ENCODE measurements around the gene FOXL1.
"Not testable (repeated sequence)": the region's sequence is repeated elsewhere in the genome, so short reads cannot be mapped to it uniquely, and the experiment has no call there.

The FOXL1 gene

DNA sequence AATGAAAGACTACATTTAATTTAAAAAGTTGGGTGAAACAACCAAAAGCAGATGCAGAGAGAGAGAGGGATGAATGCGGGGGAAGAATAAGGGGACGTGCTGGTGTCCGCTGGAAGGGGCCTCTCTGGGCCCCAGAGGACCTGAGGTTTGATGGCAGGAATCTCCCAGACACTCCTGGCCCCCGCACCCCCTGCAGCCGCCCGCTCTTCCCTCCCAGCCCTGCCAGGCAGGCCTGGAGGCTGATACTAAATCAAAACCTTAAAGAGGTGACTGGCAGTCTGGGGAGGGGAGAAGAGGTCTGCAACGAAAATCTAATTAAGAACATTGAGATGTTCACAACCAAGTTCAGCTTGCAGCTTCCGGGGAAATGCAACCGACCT, 2.4 kb downstream of the FOXL1 start:
- DNase-seq (ENCODE audit: low spot score): no peak

DNA sequence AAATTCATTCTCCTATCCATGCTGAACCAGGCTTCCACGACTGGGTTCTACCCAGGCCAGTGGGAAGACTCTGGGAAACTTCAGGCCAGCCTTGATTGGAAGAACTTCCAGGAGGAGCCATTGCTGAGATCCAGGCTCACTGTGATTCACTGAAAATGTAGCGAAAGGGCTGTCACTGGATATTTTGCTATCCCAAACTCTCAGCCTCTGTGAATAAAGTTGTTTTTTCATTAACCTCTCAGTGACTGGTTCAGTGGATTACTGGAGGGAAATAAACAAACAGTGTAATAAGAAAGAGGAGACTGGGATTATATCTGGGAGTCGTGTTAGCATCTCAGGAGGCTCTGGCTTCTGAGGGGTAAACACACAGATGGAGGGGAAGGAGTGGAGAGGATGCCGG, 3.1 kb downstream of the FOXL1 start:
- DNase-seq (ENCODE audit: low spot score): no peak

DNA sequence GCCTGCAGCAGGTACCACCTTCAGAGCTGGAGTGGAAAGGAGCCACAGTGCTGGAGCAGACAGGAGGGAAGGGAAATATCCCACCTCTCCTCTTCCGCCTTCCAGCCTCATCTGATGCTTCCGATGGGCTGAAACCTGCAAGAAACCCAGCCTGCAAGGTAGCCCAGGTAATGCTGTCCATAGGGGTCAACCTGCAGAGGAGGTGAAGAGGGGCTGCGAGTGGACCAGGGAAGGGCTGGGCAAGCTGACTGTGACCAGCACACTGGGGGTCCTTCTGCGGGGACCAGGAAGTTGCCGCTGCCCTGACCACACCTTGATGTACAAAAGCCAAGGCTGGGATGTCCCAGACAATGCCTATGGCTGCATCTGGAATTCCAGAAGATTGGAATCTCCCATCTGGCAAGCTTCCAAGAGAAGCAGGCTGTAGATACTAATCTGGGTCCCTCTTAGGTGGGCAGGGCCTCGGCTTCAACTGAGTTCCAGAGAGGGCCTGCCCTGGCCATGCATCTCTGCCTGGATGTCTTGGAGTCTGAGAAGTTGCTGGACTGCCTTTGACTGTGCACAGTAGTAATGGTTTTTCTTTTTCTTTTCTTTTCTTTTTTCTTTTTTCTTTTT, 5.8 kb downstream of the FOXL1 start:
- no peak for DNase-seq (ENCODE audit: low spot score)

DNA sequence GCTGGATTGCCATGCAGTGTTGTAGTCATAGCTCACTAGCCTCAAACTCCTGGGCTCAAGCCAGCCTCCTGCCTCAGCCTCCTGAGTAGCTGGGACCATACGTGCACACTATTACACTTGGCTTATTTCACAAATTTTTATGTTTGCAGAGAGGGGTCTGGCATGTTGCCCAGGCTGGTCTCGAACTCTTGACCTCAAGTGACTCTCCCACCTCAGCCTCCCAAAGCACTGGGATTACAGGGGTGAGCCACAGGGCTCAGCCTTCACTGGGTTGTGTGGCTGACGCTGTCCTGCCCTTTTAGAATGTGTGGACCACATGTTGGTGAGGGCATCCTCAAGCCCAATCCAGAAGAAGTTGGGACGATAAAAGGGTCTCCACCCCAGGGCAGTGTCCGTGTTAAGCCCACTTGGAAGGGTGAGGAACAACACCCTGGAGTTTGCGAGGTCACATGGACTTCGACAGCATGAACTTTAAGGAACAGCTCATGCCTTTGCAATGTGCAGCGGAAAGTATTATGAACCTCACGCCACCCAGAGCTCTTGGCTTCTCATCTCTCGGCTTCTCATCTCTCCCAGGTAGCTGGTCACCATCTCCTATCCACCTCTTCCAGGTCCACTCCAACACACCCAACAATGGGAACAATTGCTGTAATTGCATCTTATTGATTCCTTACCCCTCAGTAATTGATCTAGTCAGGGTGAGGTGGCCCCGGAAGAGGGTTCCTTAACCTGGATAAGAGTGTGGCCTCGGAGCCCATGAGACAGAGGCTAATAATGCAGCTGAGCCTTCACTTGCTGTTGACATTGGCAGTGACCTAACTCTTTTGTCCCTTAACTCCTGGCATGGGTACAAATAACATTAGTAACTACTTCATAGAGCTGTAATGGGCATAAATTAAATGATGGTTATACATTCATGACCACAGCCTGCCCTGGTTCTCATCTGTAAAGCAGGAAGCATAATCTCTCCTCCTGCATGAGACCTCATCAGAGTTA, 6.7 kb downstream of the FOXL1 start:
- DNase-seq (ENCODE audit: low spot score): no peak

DNA sequence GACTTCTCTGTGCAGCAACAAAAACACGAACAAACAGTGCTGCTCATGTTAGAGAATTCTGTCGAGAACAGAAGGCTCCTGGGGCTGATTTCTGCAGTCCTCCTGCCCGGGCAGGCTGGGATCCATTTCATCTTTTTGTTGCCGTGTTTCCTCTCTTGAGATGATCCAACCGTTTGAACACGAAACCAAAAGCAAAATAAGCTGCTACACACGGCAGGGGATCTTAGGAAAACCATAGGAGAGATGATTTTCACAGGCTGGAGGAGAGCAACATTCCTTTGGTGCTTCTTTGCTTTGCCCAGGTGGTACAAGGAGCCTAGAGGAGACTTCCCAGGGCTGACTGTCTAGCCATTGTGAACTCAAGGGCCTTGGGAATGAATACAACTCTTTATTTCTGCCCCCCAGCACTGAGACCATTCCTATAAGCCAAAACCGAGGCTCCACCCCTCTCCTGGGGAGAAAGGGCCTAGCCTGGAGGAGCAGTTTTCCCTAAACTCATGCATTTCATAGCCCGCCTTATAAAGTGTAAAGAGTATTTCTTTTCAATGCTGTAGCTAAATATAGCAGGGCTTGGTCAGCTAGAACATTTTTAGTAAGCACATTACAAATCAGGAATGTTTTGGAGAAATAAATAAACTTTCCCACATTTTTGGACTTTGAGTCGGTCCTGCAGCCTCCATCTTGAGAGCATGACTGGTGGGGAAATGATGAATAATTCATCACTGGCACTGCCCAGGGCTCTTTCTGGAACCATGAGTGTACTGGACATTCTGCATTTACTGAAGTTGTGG, 7.7 kb downstream of the FOXL1 start:
- DNase-seq (ENCODE audit: low spot score): no peak

DNA sequence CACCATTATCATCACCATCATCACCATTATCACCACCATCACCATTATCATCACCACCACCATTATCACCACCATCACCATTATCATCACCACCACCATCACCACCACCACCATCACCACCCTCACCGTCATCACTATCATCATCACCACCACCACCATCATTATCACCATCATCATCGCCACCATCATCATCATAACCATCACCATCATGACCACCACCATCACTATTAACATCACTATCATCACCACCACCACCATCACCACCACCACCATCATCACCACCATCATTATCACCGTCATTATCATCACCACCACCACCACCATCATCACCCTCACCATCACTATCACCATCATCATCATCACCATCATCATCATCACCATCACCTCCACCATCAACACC, 9.1 kb downstream of the FOXL1 start:
- no peak for DNase-seq (ENCODE audit: low spot score)

DNA sequence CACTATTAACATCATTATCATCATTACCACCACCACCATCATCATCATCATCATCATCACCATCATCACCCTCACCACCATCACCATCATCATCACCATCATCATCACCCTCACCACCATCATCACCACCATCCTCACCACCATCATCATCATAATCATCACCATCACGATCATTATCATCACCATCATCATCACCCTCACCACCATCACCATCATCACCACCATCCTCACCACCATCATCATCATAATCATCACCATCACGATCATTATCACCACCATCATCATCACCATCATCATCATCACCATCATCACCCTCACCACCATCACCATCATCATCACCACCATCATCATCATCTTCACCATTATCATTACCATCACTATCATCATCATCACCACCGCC, 9.6 kb downstream of the FOXL1 start:
- not testable (repeated sequence) for DNase-seq (ENCODE audit: low spot score)

DNA sequence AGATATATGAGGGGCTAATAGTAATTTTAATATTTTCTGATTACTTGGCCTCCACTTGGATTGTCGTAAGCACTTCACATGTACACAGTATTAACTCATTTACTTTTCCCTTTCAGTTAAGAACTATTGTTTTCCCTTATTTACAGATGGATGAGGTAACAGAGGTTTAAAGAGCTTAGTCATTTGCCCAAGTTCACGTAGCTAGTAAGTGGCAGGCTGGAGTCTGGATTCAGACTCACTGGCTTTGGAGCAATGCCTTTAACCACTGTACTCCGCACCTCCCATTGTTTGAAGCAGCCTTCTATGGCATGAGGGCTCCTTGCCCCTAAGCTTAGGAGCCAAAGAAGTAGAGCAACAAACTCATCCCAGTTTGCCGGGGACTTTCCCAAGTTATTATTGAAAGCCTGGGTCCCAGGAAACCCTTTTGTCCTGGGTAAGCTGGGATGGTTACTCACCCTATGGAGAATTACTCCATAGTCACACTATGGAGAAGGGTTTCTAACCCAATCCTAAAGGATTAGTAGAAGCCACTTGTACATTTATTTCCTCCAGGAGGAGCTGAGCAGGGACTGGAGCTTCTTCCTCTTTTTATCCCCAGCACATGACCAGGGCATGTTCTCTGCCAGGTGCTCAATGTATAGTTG, 12.3 kb downstream of the FOXL1 start:
- no peak for DNase-seq (ENCODE audit: low spot score)

DNA sequence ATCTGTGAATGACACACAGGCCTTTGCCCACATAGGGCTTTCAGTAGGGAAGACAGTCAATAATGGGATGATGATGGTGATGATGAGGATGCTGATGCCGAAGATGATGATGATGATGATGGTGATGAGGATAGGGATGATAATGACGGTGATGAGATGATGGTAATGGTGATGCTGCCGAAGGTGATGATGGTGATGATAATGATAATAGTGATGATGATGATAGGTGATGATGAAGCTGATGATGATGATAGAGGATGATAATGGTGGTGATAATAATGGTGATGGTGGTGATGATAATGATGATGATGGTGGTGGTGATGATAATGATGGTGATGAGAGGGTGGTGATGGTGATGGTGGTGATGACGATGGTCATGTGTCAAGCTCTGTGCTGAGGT, 12.9 kb downstream of the FOXL1 start:
- no peak for DNase-seq (ENCODE audit: low spot score)

DNA sequence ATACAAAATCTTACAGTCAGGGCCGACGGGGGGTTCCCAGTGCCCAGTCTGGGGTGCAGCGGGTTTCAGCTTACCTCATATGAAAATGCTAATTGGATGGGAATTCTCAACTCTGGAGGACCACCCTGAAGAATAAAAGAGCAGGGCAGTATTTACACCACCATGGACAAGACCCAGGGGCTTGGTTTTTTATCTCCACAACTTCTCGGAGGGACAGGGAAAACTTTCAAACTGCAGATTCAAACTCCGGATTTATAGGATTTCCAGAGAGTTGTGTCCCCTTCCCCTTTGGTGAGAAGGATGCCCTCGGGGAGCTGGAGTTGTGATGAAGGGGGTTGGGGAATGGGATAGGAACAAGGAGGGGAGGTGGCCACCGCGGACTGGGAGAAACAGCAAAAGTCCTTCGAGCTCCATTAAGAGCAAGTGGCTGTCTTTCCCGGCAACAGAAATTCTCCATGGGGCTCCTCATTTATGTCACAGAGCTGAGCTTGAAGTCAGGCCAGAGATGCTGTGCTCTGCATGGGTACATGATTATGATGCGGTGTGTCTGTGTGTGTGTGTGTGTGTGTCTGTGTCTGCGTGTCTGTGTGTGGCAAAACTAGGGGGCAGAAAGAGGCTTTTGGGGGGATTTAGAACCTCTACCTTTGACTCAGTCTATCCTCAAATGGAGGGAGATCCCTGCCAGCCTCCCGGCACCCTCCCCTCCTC, 15.7 kb downstream of the FOXL1 start:
- no peak for DNase-seq (ENCODE audit: low spot score)

DNA sequence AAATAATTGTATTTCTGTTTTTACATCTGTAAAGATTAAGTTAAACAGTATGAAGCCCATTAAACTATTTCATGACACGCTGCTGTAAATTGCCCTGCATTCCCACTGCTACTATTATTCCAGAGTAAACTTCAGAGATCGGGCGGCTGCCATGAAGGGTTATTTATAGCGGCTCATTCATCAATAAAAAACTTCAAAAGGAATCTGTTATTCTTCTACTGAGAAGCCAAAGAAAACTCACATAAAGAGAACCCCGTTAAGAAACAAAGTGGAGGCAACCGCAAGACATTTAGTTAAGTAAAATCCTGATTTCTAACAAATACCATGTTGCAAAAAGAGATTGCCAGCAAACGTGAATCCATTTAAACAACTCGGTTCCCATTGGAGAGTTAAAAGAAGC, 16.4 kb downstream of the FOXL1 start:
- DNase-seq (ENCODE audit: low spot score): no peak

DNA sequence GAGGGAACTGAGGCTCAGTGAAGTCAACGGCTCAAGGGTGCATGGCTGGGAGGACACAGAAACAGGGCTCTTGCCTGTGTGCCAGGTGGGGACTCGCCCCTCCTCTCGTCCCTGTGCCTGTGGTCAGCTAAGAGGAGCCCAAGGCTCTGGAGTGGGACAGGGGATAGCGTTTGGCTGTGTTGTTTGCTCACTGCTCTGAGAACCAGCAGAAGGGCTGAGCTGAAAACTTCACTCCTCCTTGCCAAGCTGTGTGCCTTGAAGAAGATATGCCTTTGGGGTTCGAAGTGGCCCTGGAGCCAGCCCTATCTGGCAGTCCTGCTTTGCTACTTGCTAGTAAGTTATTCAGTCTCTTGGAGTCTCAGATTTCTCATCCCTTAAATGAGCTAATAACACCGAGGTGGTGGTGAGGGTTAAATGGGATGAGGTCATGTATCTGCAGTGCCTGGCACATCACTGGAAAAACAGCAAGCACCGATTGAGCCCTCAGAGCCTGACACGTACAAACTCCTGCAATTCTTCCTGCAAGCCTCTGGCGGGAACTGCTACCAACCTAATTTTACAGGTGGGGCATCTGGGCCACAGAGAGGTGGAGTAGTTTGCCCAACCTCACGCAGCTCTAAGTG, 17.7 kb downstream of the FOXL1 start:
- DNase-seq (ENCODE audit: low spot score): no peak

DNA sequence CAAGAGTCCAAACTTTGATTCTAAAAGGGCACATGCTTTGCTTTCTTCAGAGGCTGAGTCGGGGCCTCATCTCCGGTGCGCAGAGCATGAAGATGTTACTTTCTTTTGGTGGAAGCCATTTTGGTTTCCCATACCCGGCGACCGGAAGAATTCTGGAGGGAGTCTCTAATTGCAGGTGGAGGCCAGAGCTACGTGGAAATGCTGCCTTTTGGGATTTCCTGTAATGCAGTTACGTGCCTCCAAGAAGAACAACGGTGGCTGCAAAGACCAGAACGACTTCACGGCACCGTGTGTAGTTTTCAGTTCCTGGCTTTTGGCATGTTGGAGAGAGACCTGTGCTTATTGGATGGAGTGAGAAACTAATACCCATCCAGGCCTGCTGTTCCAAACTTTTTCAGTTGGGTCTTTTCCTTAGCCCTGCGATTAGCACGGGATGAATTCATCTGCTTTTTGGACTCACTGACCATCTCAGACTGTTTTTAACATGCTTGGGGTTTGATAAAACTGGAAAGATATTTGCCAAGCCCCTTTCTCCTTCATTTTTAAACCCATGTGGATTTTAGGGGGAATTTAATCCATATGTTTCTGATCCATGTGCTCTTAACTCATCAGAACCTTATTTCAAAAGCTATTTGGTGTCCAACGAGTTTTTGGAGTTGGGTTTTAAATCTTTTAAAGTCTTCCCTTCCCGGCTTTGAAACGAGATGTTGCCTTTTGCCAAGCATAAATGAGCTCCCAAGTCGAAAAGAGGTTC, 19.0 kb downstream of the FOXL1 start:
- DNase-seq (ENCODE audit: low spot score): no peak

DNA sequence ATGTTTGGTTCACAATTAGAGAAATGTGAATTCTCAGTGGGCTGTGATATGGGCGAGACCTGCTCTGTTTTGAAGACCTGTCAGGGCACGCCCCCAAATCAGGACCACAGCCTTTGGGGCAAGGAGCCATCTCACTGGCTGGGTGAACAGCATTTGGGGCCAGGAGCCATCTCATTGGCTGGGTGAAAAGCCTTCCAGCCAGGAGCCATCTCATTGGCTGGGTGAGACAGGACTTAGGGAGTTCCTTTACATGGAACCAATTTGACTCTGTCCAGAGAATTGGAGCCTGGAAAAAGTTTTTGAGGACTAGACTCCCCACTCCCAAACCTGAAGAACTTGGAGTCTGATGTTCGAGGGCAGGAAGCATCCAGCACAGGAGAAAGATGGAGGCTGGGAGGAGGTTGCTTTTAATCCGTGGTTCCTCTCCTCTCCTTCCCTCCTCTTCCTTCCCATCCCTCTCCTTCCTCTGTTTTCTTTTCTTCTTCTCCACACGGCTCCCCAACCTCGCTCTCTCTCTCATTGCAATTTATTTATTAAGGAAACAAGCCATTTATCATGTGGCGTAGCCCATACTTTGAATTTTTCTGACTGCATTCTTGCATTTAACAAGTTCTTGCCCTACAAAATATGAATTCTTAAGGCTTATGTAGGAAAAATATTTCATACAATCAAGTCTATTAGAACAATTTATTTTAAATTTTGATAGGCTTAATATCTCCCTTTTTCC, 19.7 kb downstream of the FOXL1 start:
- DNase-seq (ENCODE audit: low spot score): no peak

DNA sequence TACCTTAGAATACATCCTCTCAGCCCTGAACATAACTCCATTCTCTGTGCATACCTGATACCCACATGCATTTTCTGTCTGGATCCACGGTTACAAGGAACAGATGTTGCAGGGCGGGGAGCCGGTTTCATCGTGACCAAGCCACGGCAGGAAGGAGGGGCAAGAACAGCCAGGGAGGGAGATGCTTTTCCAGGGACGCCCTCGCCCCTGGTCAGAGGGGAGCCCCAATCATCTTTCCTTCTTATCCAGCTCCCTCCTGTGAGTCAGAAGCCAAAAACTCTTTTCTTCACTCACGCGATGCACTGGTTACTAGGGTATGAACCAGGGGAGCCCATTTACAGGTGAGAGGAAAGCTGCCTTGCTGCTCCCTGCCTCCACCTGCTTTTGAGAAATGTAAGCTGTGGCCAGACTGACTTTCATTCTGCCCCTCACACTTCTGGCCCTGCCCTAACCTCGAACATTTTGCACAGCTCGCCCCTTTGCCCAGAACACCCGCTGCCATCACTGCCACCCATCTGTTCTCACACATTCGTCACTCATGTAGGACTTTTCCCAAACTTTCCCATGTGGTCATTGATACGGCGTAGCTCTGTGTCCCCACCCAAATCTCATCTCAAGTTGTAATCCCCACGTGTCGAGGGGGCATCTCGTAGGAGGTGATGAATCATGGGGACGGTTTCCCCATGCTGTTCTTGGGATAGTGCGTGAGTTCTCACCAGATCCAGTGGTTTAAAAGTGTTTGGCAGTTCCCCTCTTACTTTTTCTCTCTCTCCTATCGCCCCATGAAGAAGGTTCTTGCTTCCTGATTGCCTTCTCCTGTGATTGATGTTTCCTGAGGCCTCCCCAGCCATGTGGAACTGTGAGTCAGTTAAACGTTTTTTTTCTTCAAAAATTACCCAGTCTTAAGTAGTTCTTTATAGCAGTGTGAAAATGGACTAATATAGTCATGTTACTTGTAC, 20.5 kb downstream of the FOXL1 start:
- DNase-seq (ENCODE audit: low spot score): no peak

DNA sequence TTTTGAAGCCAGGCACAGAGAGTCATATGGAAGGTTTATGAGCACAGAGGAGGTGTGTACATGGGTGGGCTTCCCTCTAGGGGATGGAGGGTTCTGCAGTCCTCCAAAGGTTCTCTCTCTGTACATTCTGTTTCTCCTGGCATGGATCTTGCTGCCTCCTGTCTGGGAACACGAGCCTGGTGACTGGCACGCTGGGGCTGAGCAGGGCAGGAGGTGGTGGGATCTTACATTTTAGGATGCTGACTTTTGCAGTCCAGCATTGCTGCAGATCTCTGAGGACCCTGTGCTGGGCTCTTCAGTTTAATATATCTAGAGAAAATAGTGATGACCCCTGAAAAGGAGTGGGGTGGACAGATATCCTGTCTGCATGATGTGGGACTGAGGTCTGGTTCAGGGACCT, 23.0 kb downstream of the FOXL1 start:
- DNase-seq (ENCODE audit: low spot score): no peak

DNA sequence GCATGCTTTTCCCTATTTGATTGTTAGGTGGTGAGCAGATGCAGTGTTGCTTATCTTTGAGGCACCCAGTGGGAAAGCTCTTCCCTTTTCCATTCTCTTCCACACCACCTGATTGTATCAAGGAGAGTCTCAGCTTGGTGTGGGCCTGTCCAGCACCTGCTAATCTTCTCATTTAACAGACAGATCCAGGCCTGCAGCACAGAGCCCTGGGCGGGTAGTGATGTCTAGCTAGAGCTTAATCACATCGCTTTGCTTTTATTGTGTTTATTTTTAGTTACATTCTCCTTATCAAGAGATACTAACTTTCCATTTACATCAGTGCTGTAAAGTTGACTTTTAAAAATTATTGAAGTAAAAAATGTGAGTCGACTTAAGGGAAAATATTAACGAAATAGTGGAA, 24.2 kb downstream of the FOXL1 start:
- no peak for DNase-seq (ENCODE audit: low spot score)

DNA sequence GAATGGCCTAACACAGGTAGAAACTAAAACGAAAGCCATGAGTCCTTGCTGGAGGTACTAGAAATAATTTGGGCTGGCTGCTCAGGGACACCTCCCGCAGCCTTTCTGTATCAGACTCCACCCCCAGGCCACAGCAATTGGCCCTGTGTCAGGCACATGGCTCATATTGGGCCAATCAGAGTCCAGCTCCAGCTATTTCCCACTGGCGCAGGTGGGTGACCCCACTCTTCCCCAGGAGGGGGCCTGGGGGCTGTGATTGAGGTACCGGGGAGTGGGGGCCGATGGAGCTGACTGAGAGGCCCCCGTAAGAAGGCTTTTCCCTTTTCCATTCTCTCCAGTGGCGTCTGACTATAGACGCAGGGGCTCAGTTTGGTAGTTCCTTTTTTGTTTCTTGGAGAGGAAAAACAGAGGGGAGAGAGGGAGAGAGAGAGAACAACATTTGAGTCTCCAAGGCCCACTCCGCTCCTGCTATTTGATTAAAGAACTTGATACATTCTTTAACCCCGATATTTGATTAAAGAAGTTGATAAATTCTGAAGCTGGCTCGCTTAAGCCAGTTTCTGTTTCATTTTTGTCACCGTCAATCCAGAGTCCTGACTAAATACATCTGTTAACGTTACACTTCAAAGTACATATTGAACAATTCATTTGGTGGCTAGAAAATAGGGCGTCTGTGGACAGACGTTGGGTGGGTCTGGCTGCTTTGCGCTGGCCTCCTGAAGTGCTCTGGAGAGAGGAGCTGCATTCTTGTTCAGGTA, 26.3 kb downstream of the FOXL1 start:
- no peak for DNase-seq (ENCODE audit: low spot score)
